Thoracic aorta (tissue), 2 donors: Measurements from ENCODE around the gene TM9SF1. TPM values are rescaled to one million over a fixed set of nuclear protein-coding genes. Genes with fewer than 3 reads are reported as not detected.

Experiments used
- ATAC-seq: fragments of 150-250 bp; one replicate; pipeline ENCODE4 v1.8.0; 2017; ENCODE audit warnings: low read depth; ENCODE audit not compliant: insufficient number of reproducible peaks, low FRiP score
- DNase-seq: peaks from one replicate; pipeline ENCODE4 v3.0.0-alpha.2; 2020; ENCODE audit warnings: low spot score
- H3K27ac ChIP-seq, 2 donors: fragments of 200-600 bp; sonication (generic); 1 replicate in 1 of 2; 2 replicates in 1 of 2; pipeline ENCODE4 v1.5.1; 2016; ENCODE audit warnings: mild to moderate bottlenecking in 2 of 2, moderate library complexity in 2 of 2
- H3K27me3 ChIP-seq: fragments of 200-600 bp; sonication (generic); replicated peaks from 2 replicates; pipeline ENCODE4 v1.6.0; 2016; ENCODE audit warnings: mild to moderate bottlenecking; ENCODE audit not compliant: insufficient read depth
- H3K36me3 ChIP-seq: fragments of 200-600 bp; sonication (generic); one replicate; pipeline ENCODE4 v1.5.1; 2016
- H3K4me1 ChIP-seq, 2 donors: fragments of 200-600 bp; sonication (generic); 1 replicate in 1 of 2; 2 replicates in 1 of 2; pipeline versions ENCODE4 v1.5.1 to v1.6.0; 2016; ENCODE audit warnings: low read depth in 2 of 2, mild to moderate bottlenecking in 1 of 2; ENCODE audit not compliant: control insufficient read depth in 1 of 2
- H3K4me3 ChIP-seq: fragments of 200-600 bp; sonication (generic); 2 replicates; pipeline ENCODE4 v1.5.1; 2016; ENCODE audit warnings: mild to moderate bottlenecking
- H3K9me3 ChIP-seq: fragments of 200-600 bp; sonication (generic); 2 replicates; pipeline ENCODE4 v1.5.1; 2016
- total RNA-seq, 2 donors: library from RNA; depleted of rRNA; stranded (reverse); fragments of >200 nt; gene quantifications; one replicate each; pipeline versions ENCODE4 v1.1.0 to v1.2.3, GENCODE V29; 2016
- TF ChIP-seq, protein P1 (sequence below): fragments of 200-600 bp; sonication (generic); IDR thresholded peaks from one replicate; pipeline ENCODE4 v1.5.1; 2019; ENCODE audit warnings: antibody characterized with exemption

Gene TM9SF1
- total RNA-seq, 2 donors from 2014 or later: 51.8 to 81.9 TPM

DNA sequence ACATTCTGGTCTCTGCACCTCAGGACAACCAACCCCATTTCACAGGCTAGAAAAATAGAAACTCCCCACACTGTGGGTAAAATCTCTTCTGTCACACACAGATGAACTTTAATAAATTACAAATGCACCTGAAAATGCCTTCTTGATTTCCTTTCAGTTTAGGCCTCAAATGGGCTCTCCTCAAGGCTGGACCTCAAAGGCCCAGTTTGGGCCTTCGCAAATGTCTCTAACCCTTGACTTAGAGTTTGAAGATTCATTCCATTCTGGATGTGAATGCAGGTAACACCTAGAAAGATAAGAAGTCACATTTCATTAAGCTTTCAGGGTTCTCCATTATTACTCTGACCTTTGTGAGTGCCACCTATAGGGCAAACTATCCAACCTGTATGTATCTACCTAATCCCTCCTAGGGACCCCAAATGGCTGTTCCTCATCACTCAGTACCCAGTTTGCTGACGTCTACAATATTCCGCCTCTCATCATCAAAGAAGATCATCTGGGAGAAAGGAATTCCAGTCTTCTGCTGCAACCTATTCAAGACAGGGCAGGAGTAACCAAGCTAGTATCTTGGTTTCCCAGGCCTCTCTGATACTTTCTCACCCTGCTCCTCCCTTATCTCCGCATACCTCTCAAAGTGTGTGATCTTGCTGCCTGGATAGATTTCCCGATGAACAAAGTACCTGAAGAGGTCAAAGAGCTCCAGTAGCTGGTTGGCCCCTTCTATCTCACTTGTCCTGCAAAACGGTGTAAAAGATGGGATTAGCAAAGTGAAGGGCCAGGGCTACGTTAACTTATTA lies 18.8 kb upstream of the TM9SF1 start:
- H3K4me3 ChIP-seq: peak overlapping the region; percentile 89
- TF ChIP-seq, protein P1, sequence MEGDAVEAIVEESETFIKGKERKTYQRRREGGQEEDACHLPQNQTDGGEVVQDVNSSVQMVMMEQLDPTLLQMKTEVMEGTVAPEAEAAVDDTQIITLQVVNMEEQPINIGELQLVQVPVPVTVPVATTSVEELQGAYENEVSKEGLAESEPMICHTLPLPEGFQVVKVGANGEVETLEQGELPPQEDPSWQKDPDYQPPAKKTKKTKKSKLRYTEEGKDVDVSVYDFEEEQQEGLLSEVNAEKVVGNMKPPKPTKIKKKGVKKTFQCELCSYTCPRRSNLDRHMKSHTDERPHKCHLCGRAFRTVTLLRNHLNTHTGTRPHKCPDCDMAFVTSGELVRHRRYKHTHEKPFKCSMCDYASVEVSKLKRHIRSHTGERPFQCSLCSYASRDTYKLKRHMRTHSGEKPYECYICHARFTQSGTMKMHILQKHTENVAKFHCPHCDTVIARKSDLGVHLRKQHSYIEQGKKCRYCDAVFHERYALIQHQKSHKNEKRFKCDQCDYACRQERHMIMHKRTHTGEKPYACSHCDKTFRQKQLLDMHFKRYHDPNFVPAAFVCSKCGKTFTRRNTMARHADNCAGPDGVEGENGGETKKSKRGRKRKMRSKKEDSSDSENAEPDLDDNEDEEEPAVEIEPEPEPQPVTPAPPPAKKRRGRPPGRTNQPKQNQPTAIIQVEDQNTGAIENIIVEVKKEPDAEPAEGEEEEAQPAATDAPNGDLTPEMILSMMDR: no peak
- H3K27me3 ChIP-seq: no peaks in the 10 kb centered on the region
- H3K9me3 ChIP-seq: no peaks in the 10 kb centered on the region
- peaks cover 19 to 36% of the 10 kb centered on the region in 2 donors for H3K4me1 ChIP-seq
- peak overlapping the region; percentile 95 to 97 for H3K27ac ChIP-seq
- no peak for DNase-seq
- ATAC-seq: no peak
- peaks cover 19% of the 10 kb centered on the region for H3K36me3 ChIP-seq

DNA sequence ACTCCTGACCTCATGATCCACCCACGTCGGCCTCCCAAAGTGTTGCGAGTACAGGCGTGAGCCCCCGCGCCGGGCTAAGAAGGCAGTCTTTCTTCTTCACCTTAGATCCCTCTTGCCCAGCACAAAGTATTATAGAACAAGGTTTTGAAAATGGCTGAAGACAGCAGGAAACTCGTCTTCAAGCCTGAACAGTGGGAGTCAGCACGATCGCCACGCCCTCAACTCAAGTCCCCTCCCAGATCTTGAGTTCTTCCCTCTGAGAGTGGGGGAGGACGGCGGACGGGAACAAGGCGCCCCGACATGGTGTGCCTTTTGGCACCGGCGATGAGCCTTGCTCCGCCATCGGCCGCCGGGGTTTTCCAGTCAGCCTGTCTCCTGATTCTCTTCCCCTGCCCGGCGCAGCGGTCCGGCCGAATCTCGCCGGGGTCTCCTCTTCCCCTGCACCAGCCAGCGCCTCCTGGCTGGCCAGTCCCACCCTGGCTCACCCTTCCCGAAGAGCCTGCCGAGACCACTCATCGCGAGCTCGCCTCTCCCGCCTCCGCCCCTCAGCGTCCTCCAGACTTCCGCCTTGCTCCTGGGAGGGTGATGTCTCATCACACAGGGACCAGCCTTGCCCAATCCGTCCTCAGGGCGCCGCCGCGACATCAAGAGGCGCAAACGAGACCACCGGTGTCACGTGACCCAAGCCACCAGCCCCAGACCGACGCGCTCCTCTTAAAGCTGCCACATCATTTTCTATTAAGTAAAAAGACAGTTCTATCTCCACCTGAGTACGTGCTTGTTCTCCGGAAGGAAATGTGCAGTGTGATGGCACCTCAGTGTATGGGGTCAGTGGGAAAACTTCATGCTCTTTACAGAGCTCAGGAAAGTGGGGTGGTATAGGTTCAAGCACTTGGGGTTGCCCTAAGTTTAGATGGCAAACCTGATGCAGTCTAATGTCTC lies 18.0 kb upstream of the TM9SF1 start, which contains the start of gene CHMP4A:
Gene CHMP4A, minus strand, starts transcription at position 565 of the 942 bp plus-strand sequence. Its CDS starts 49 bp downstream, at position 516.
- TF ChIP-seq, protein P1: peak; percentile 12
- peak; percentile 97 for DNase-seq
- Histone ChIP-seq H3K27me3 (no peaks in the 10 kb centered on the region), H3K27ac (peak within 1 kb of the TSS; percentile 95 to 97), H3K9me3 (no peaks in the 10 kb centered on the region), H3K4me1 (peaks cover 19 to 36% of the 10 kb centered on the region in 2 donors), H3K4me3 (peak within 1 kb of the TSS; percentile 89), H3K36me3 (peaks cover 22% of the 10 kb centered on the region)
- peak; percentile 84 for ATAC-seq

DNA sequence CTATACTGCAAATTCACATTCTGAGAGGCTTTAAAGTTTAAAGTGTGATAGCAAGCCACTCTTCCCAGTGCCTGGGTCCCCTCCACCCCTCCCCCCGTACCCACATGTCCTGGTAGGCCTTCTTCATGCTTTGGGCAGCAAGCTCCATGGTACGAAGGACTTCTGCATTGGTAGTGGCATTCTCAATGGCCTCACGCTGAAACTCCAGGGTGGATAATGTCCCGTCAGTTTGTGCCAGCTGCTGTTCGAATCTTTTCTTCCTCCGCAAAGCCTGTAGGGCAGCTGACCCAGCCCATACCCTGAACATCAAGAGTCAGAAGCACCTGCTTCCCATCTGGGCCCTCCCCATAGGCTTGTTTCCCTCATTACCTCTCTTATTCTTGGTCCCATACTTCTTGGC lies 16.1 kb upstream of the TM9SF1 start:
- Histone ChIP-seq H3K4me1 (peaks cover 19 to 35% of the 10 kb centered on the region in 2 donors), H3K36me3 (peaks cover 30% of the 10 kb centered on the region), H3K4me3 (no peak overlapping the region), H3K27ac (no peak overlapping the region), H3K27me3 (no peaks in the 10 kb centered on the region), H3K9me3 (no peaks in the 10 kb centered on the region)
- ATAC-seq: no peak
- DNase-seq: no peak
- TF ChIP-seq, protein P1: no peak

DNA sequence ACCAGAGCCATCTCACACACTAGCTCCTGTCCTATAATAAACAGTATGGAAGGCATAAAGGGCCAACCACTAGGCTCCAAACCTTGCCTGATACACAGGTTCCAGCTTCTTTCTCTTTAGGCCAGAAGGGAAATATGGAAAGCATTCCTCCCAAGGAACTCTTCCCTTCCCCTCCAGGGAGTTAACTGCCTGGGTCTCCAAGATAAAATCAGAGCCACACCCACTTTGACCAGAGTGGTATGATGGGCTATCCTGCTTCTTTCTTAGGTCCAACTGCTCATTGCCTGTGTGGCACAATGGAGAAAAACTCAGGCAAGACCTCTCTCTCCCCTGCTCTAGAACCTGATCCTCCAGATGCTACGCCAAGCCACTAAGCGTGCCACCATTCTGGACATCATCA lies 12.4 kb upstream of the TM9SF1 start:
- peaks cover 36% of the 10 kb centered on the region for H3K36me3 ChIP-seq
- no peaks in the 10 kb centered on the region for H3K27me3 ChIP-seq
- no peak overlapping the region for H3K4me3 ChIP-seq
- TF ChIP-seq, protein P1: no peak
- H3K9me3 ChIP-seq: no peaks in the 10 kb centered on the region
- H3K27ac ChIP-seq: no peak overlapping the region
- peaks cover 5 to 11% of the 10 kb centered on the region in 2 donors for H3K4me1 ChIP-seq
- DNase-seq: no peak
- ATAC-seq: no peak

DNA sequence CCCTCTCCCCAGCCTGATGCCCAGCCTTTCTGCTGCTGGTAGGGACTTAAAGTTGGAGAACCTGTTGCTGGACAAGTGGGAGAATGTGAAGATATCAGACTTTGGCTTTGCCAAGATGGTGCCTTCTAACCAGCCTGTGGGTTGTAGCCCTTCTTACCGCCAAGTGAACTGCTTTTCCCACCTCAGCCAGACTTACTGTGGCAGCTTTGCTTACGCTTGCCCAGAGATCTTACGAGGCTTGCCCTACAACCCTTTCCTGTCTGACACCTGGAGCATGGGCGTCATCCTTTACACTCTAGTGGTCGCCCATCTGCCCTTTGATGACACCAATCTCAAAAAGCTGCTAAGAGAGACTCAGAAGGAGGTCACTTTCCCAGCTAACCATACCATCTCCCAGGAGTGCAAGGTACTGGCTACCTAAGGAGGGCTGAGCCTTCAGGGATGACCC lies 11.9 kb upstream of the TM9SF1 start:
- H3K27me3 ChIP-seq: no peaks in the 10 kb centered on the region
- no peak overlapping the region for H3K27ac ChIP-seq
- peaks cover 2 to 7% of the 10 kb centered on the region in 2 donors for H3K4me1 ChIP-seq
- DNase-seq: no peak
- TF ChIP-seq, protein P1: no peak
- ATAC-seq: no peak
- no peaks in the 10 kb centered on the region for H3K9me3 ChIP-seq
- no peak overlapping the region for H3K4me3 ChIP-seq
- peaks cover 39% of the 10 kb centered on the region for H3K36me3 ChIP-seq
